HL-60 (cell line): ENCODE results near the gene ARHGAP35.

Source experiments
- POLR2AphosphoS5 ChIP-seq: IDR thresholded peaks from 2 replicates; pipeline ENCODE4 v1.6.1; 2012; ENCODE audit warnings: low read depth
- TF ChIP-seq, protein P1 (sequence below): IDR thresholded peaks from one replicate; pipeline ENCODE4 v1.5.1; 2011; ENCODE audit warnings: low read length, control low read depth, inconsistent platforms; ENCODE audit not compliant: insufficient read depth
- TF ChIP-seq, protein P2 (sequence below): IDR thresholded peaks from 2 replicates; pipeline ENCODE4 v1.6.1; 2012; ENCODE audit warnings: low read depth; ENCODE audit not compliant: insufficient replicate concordance

DNA sequence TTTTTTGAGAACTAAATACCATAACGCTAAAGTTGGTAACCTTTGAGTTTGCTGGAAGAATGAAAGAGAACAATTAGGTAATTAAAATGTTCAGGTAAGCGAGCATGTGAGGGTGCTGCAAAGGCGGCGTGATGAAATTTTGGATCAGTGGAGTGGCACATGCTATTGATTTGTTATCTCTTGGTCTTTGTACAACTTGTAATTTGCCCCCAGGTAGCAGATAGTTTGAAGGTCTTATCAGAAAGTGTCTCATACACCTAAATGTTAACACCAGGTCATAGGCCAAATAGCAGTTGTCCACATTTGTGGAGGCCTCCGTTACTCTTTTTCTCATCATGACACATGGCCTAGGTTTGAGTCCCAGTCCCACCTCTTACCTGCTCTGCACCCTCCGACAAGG, 14.9 kb downstream of the ARHGAP35 start:
- TF ChIP-seq, protein P1, sequence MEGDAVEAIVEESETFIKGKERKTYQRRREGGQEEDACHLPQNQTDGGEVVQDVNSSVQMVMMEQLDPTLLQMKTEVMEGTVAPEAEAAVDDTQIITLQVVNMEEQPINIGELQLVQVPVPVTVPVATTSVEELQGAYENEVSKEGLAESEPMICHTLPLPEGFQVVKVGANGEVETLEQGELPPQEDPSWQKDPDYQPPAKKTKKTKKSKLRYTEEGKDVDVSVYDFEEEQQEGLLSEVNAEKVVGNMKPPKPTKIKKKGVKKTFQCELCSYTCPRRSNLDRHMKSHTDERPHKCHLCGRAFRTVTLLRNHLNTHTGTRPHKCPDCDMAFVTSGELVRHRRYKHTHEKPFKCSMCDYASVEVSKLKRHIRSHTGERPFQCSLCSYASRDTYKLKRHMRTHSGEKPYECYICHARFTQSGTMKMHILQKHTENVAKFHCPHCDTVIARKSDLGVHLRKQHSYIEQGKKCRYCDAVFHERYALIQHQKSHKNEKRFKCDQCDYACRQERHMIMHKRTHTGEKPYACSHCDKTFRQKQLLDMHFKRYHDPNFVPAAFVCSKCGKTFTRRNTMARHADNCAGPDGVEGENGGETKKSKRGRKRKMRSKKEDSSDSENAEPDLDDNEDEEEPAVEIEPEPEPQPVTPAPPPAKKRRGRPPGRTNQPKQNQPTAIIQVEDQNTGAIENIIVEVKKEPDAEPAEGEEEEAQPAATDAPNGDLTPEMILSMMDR: no peak
- TF ChIP-seq POLR2AphosphoS5: no peak
- TF ChIP-seq, protein P2, sequence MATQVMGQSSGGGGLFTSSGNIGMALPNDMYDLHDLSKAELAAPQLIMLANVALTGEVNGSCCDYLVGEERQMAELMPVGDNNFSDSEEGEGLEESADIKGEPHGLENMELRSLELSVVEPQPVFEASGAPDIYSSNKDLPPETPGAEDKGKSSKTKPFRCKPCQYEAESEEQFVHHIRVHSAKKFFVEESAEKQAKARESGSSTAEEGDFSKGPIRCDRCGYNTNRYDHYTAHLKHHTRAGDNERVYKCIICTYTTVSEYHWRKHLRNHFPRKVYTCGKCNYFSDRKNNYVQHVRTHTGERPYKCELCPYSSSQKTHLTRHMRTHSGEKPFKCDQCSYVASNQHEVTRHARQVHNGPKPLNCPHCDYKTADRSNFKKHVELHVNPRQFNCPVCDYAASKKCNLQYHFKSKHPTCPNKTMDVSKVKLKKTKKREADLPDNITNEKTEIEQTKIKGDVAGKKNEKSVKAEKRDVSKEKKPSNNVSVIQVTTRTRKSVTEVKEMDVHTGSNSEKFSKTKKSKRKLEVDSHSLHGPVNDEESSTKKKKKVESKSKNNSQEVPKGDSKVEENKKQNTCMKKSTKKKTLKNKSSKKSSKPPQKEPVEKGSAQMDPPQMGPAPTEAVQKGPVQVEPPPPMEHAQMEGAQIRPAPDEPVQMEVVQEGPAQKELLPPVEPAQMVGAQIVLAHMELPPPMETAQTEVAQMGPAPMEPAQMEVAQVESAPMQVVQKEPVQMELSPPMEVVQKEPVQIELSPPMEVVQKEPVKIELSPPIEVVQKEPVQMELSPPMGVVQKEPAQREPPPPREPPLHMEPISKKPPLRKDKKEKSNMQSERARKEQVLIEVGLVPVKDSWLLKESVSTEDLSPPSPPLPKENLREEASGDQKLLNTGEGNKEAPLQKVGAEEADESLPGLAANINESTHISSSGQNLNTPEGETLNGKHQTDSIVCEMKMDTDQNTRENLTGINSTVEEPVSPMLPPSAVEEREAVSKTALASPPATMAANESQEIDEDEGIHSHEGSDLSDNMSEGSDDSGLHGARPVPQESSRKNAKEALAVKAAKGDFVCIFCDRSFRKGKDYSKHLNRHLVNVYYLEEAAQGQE: no peak
